ENCODE data around the gene KCNMA1. TPM values are rescaled to one million over a fixed set of nuclear protein-coding genes. Genes with fewer than 3 reads are reported as not detected.

Gene KCNMA1
- total RNA-seq, 4 donors from 2014 or later: 4.6 to 10.5 (median 7.8) TPM

- no peak for DNase-seq (ENCODE audit: low spot score in 2 of 2)
- Histone ChIP-seq H3K4me3 (no peak overlapping the region), H3K36me3 (no peaks in the 10 kb centered on the region), H3K27me3 (no peaks in the 10 kb centered on the region), H3K9me3 (no peaks in the 10 kb centered on the region), H3K27ac (no peak overlapping the region), H3K4me1 (peaks cover 8% of the 10 kb centered on the region)
- 69% methylated on average over 2 of the region's 2 CpGs for WGBS
- no peak for TF ChIP-seq EP300 (IDR thresholded peaks at IDR 0.05)
- TF ChIP-seq POLR2AphosphoS5 (IDR thresholded peaks at IDR 0.05): no peak
- no peak for TF ChIP-seq POLR2A (IDR thresholded peaks at IDR 0.05)
- TF ChIP-seq CTCF (IDR thresholded peaks at IDR 0.05): no peak
These were observed 392.9 kb downstream of the KCNMA1 start for GRCh38 chr10:77244746-77245145.

GRCh38 chr10:77244286-77244685, 393.3 kb downstream of the KCNMA1 start:
- H3K4me3 ChIP-seq: no peak overlapping the region
- TF ChIP-seq CTCF (IDR thresholded peaks at IDR 0.05) (no peak), POLR2A (IDR thresholded peaks at IDR 0.05) (no peak), POLR2AphosphoS5 (IDR thresholded peaks at IDR 0.05) (no peak), EP300 (IDR thresholded peaks at IDR 0.05) (no peak)
- peaks cover 8% of the 10 kb centered on the region for H3K4me1 ChIP-seq
- 75% methylated on average over 2 of the region's 2 CpGs for WGBS
- no peaks in the 10 kb centered on the region for H3K9me3 ChIP-seq
- no peak for DNase-seq (ENCODE audit: low spot score in 2 of 2)
- no peaks in the 10 kb centered on the region for H3K27me3 ChIP-seq
- H3K27ac ChIP-seq: no peak overlapping the region
- no peaks in the 10 kb centered on the region for H3K36me3 ChIP-seq

- no peak overlapping the region for H3K27ac ChIP-seq
These were observed 396.3 kb downstream of the KCNMA1 start for GRCh38 chr10:77241350-77241725.

GRCh38 chr10:77240706-77241349, 396.8 kb downstream of the KCNMA1 start:
- TF ChIP-seq POLR2A (IDR thresholded peaks at IDR 0.05): no peak
- no peak for TF ChIP-seq EP300 (IDR thresholded peaks at IDR 0.05)
- TF ChIP-seq CTCF (IDR thresholded peaks at IDR 0.05): no peak
- no peak for TF ChIP-seq POLR2AphosphoS5 (IDR thresholded peaks at IDR 0.05)
- Histone ChIP-seq H3K36me3 (no peaks in the 10 kb centered on the region), H3K27ac (no peak overlapping the region), H3K4me3 (no peak overlapping the region), H3K27me3 (no peaks in the 10 kb centered on the region), H3K4me1 (no peaks in the 10 kb centered on the region), H3K9me3 (no peaks in the 10 kb centered on the region)
- no peak for DNase-seq (ENCODE audit: low spot score in 2 of 2)
- WGBS: 87% methylated on average over 4 of the region's 4 CpGs

More at GRCh38 chr10:77241350-77241725, 396.3 kb downstream of the KCNMA1 start:
- H3K36me3 ChIP-seq: no peaks in the 10 kb centered on the region
- no peak for DNase-seq (ENCODE audit: low spot score in 2 of 2)
- H3K4me3 ChIP-seq: no peak overlapping the region
- 53% methylated on average over 3 of the region's 3 CpGs for WGBS
- no peaks in the 10 kb centered on the region for H3K9me3 ChIP-seq
- H3K4me1 ChIP-seq: peaks cover 2% of the 10 kb centered on the region
- TF ChIP-seq CTCF (IDR thresholded peaks at IDR 0.05) (no peak), POLR2AphosphoS5 (IDR thresholded peaks at IDR 0.05) (no peak), POLR2A (IDR thresholded peaks at IDR 0.05) (no peak), EP300 (IDR thresholded peaks at IDR 0.05) (no peak)
- no peaks in the 10 kb centered on the region for H3K27me3 ChIP-seq

- WGBS: 52% methylated on average over 5 of the region's 5 CpGs
- Histone ChIP-seq H3K36me3 (no peaks in the 10 kb centered on the region), H3K4me3 (no peak overlapping the region), H3K27me3 (no peaks in the 10 kb centered on the region), H3K27ac (no peak overlapping the region), H3K4me1 (no peaks in the 10 kb centered on the region), H3K9me3 (no peaks in the 10 kb centered on the region)
- no peak for TF ChIP-seq POLR2AphosphoS5 (IDR thresholded peaks at IDR 0.05)
- no peak for DNase-seq (ENCODE audit: low spot score in 2 of 2)
These were observed 397.5 kb downstream of the KCNMA1 start for GRCh38 chr10:77240041-77240652.
